NCI-H774 (cell line): Measurements from ENCODE around the gene UBE4B.
"Not testable (repeated sequence)": the region's sequence is repeated elsewhere in the genome, so short reads cannot be mapped to it uniquely, and the experiment has no call there.

Experiments
- DNase-seq: peaks from one replicate; lab custom pipeline; 2025; lab: John Stamatoyannopoulos, UW

The UBE4B gene

GRCh38 chr1:10073371-10073770 is 40.6 kb downstream of the UBE4B start:
- not testable (repeated sequence) for DNase-seq

DNA sequence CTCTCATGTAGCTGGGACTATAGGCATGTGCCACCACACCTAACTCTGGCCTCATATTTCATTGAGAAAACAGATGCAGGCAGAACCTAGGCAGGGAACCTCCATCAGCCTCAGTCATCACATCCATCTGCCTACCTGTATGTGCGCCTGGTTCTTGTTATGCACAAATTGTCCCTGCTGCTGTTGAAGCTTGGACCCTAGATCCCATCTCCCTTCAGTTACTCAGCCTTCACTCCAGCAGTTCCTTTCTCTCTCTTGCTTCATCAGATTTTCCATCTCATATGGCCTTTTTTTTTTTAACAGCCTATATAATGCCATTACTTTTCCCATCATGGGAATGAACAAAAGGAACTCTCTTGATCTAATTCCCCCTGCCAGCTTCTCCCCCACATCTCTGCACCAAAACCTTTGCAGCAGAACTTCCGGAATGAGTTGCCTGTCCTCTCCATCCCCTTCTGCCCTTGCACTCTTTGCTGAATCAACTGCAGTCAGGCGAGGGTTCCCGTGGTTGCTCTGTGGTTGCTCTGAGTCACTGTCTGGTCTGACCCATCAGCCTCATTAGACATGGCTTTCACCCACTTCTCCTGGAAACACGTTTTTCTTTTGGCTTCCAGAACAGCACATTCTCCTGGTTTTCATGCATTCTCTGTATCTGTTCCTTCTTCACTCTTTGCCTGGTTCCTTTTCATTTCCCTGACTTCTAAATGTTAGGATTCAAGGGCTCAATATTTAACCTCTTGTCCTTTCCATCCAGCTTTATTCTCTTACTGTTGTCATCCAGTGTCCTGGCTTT is 41.5 kb downstream of the UBE4B start:
- DNase-seq = no peak

- no peak for DNase-seq
Measured at GRCh38 chr1:10074852-10075730, 42.3 kb downstream of the UBE4B start.

GRCh38 chr1:10075732-10076131 is 43.0 kb downstream of the UBE4B start:
- no peak for DNase-seq

- no peak for DNase-seq
Measured at GRCh38 chr1:10078494-10078893, 45.7 kb downstream of the UBE4B start.

GRCh38 chr1:10080523-10080922 is 47.8 kb downstream of the UBE4B start:
- DNase-seq = no peak

GRCh38 chr1:10082785-10083479 is 50.2 kb downstream of the UBE4B start:
- DNase-seq = no peak

- no peak for DNase-seq
Measured at GRCh38 chr1:10084045-10084444, 51.3 kb downstream of the UBE4B start.

DNA sequence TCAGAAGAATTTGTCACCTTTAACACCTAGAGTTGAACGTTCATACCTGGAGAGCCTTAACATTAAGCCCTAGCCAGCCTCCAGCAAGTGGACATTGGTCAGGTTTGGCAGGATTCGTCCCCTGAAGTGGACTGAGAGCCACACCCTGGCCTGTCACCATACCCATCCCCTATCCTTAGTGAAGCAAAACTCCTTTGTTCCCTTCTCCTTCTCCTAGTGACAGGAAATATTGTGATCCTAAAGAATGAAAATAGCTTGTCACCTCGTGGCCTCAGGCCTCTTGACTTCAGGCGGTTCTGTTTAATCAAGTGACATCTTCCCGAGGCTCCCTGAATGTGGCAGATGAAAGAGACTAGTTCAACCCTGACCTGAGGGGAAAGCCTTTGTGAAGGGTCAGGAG is 52.3 kb downstream of the UBE4B start:
- no peak for DNase-seq

DNA sequence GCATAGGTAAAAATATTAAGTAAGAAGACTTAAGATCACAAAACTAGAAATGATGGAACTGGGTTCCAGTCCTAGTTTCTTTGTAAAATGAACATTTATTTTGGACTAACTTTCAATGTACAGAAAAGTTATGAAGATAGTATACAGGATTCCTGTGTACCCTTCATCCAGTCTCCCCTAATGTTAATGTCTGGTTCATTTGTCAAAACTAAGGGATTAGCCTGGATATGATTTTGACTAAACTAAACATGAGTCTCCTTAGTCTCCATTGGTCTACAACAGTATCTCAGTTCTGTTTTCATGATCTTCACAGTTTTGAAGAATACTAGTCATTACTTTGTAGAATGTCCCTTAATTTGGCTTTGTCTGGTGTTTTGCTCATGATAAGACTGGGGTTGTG is 54.5 kb downstream of the UBE4B start:
- no peak for DNase-seq

- DNase-seq = no peak
Measured at GRCh38 chr1:10101929-10102328, 69.2 kb downstream of the UBE4B start.

- no peak for DNase-seq
Measured at GRCh38 chr1:10103193-10103592, 70.4 kb downstream of the UBE4B start.

DNA sequence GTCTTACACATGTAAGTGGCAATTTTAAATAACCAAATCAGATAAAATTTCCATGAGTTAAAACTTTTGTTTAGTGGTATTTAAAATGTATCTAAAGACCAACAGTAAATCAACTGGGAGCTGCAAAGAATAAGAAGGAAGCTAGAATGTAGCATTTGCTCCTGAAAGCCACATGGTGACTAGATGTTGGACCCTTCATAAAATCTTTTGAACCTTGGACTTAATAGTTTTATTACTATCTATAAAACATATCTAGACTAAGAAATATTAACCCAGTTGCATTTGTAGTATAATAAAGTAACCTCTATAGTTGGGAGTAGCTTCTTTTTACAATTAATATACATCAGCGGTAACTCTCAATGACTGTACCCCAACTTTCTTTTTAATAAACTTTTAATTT is 72.1 kb downstream of the UBE4B start:
- DNase-seq = no peak

DNA sequence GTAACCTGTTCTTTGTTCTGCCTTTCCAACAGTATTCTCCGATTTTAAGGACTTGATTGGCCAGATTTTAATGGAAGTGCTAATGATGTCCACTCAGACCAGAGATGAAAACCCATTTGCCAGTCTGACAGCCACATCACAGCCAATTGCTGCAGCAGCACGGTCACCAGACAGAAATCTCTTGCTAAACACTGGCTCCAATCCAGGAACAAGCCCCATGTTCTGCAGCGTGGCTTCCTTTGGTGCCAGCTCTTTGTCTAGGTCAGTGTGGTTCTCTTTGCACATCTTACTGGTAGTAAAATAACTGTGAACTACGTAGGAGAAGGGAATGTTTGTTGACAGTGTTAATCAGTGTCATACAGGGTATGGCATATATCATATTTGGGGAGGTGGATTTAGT is 72.7 kb downstream of the UBE4B start:
- no peak for DNase-seq

DNA sequence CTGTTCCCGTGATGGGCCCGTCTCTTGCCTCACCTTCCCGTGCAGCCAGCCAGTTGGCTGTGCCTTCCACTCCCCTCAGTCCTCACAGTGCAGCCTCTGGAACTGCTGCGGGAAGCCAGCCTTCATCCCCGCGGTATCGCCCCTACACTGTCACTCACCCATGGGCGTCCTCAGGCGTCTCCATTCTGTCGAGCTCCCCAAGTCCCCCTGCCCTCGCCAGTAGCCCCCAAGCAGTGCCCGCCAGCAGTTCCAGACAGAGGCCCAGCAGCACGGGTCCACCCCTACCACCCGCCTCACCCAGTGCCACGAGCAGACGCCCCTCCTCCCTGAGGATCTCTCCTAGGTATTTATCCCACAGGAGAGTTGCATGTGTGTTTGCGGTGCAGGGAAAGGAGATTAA is 73.5 kb downstream of the UBE4B start:
- DNase-seq = no peak

- DNase-seq = no peak
Measured at GRCh38 chr1:10106756-10107475, 74.2 kb downstream of the UBE4B start.

GRCh38 chr1:10107476-10107847 is 74.7 kb downstream of the UBE4B start:
- not testable (repeated sequence) for DNase-seq

GRCh38 chr1:10108134-10108663 is 75.4 kb downstream of the UBE4B start:
- DNase-seq = no peak

DNA sequence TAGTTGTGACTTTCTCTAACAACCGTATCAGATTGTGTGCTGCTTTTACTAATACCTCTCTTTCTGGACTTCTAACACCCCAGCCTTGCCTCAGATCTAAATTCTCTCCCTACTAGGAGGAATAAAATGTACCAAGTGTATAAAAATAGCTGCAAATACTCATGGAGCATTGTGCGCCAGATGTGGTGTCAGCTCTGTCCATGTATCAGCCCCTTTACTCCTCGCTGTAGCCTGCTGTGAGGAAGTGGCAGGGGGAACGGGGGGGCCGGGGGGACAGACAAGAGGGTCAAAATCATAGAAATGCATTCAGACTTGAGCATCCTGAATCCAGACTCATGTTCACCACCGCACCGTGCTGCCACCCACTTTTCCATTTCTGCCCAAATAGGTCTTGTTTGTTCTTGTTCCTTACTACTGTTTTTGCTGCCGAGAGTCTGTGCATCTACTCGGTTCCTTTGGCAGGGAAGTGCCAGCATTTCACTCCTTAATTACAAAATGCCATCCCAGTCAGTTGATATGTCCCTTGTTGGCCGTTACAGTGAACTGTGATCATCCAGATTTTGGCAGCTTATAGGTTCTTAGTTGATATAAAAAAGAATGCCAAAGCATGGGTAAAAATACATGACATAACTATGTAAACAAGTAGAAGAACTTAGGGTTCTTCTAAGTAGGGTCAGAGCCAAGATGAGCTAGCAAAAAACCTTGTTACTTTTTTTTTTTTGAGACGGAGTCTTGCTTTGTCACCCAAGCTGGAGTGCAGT is 76.4 kb downstream of the UBE4B start:
- no peak for DNase-seq

DNA sequence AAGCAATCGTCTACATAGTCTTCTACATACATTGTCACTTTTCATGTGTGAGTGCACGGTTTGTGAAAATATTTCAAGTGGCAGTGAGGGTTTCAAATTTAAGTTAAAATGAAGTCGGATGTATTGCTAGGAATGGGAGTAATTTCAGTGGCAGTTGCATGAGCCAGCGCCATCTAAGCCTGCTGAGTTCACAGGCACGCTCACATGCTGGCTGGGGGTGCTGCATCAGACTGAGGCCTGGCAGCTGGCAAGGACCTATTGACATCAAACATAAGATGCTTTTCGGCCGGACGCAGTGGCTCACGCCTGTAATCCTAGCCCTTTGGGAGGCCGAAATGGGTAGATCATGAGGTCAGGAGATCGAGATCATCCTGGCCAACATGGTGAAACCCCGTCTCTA is 80.7 kb downstream of the UBE4B start:
- no peak for DNase-seq

DNA sequence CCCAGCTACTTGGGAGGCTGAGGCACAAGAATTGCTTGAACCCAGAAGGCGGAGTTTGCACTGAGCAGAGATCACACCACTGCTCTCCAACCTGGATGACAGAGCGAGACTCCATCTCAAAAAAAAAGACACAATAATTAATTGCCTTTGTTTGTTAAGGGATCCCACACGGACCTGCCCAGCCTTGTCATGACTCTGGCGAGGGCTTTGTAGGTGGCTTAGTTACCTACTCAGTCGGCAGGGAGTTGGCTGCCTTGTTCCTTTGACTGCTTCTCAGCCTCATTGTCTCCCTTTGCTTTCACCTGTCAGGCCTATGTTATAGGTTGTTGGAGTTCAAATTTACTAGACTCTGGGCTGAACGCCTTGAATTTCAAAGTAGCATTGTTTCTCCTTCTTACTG is 82.0 kb downstream of the UBE4B start:
- DNase-seq = no peak
